Parathyroid adenoma (tissue), 2 donors: ENCODE data around the gene ERAL1.
"Not testable (repeated sequence)": the region's sequence is repeated elsewhere in the genome, so short reads cannot be mapped to it uniquely, and the experiment has no call there.

Experiments used
- H2AFZ ChIP-seq: fragments of 300-600 bp; sonication (generic); one replicate; pipeline ENCODE4 v1.7.0; 2017; ENCODE audit warnings: antibody characterized with exemption, mild to moderate bottlenecking
- H3K27ac ChIP-seq: fragments of 300-600 bp; sonication (generic); one replicate; pipeline ENCODE4 v1.7.0; 2017
- H3K27me3 ChIP-seq: fragments of 300-600 bp; sonication (generic); one replicate; pipeline ENCODE4 v1.7.0; 2017; ENCODE audit warnings: low read length; ENCODE audit not compliant: control insufficient read depth, insufficient read depth
- H3K36me3 ChIP-seq: fragments of 300-600 bp; sonication (generic); one replicate; pipeline ENCODE4 v1.7.0; 2017; ENCODE audit warnings: low read length; ENCODE audit not compliant: control insufficient read depth, insufficient read depth
- H3K4me1 ChIP-seq: fragments of 300-600 bp; sonication (generic); one replicate; pipeline ENCODE4 v1.7.0; 2017; ENCODE audit warnings: control low read depth
- H3K4me2 ChIP-seq: fragments of 300-600 bp; sonication (generic); one replicate; pipeline ENCODE4 v1.7.0; 2017; ENCODE audit warnings: low read length
- H3K4me3 ChIP-seq: fragments of 300-600 bp; sonication (generic); one replicate; pipeline ENCODE4 v1.7.0; 2017; ENCODE audit warnings: low read depth, low read length
- H3K79me2 ChIP-seq: fragments of 300-600 bp; sonication (generic); one replicate; pipeline ENCODE4 v1.7.0; 2017; ENCODE audit warnings: control low read depth
- H3K9ac ChIP-seq: fragments of 300-600 bp; sonication (generic); one replicate; pipeline ENCODE4 v1.7.0; 2017; ENCODE audit warnings: mild to moderate bottlenecking
- H3K9me3 ChIP-seq: fragments of 300-600 bp; sonication (generic); one replicate; pipeline ENCODE4 v1.7.0; 2017; ENCODE audit warnings: low read length; ENCODE audit not compliant: control insufficient read depth
- TF ChIP-seq, protein P1 (sequence below): fragments of 300-600 bp; sonication (generic); IDR thresholded peaks from one replicate; pipeline ENCODE4 v1.7.0; 2017; ENCODE audit warnings: antibody characterized with exemption, mild to moderate bottlenecking
- donor health status: primary hyperparathyroidism.

The ERAL1 gene

DNA sequence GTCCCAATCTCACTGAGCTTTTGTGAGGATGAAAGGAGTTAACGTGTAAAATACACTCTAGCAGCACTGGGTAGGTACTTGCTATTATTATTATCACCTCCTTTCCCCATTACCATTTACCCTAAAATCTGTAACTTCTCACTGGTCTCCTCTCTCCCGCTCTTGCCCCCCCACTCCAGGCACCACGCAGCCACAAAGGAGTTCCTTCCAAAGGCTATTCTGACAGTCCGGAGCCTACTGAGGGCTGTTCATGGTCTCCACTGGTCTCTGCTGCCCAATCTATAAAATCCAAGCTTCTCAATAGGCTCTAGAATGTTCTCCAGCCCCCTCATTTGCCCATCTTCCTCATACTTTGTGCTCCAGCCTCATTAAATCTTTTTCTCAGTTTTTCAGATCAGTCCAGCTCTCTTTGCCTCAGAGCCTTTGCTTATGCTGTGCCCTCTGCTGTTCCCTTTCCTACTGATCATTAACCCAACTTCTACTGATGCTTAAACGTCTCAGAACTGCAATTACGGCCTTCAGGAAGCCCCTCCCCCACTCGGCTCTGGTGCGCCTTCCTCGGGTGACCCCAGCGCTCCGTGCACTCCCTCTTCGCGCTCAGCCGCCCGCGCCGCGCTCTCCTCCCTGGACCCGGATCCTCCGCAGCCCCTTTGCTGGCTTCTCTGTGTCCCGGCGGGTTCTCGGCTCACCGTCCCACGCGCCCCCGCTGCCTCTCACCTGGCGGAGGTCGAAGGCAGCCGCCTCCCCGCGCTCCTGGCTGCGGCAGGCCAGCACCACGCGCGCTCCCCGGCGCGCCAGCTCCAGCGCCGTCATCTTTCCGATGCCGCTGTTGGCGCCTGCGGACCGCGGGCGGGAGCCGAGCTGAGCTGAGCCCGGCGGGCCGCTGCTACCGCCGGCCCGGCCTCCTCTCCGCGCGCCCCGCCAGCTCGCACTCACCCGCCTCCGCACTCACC is 47.3 kb downstream of the ERAL1 start:
- Histone ChIP-seq H3K27ac (peak overlapping the region; percentile 72), H3K4me1 (peaks cover 4% of the 10 kb centered on the region), H3K4me2 (peak overlapping the region; percentile 84), H3K79me2 (peaks cover 7% of the 10 kb centered on the region), H3K27me3 (no peaks in the 10 kb centered on the region), H2AFZ (peak overlapping the region; percentile 85), H3K36me3 (no peaks in the 10 kb centered on the region), H3K4me3 (peak overlapping the region; percentile 63), H3K9ac (peak overlapping the region; percentile 21), H3K9me3 (no peaks in the 10 kb centered on the region)
- TF ChIP-seq, protein P1, sequence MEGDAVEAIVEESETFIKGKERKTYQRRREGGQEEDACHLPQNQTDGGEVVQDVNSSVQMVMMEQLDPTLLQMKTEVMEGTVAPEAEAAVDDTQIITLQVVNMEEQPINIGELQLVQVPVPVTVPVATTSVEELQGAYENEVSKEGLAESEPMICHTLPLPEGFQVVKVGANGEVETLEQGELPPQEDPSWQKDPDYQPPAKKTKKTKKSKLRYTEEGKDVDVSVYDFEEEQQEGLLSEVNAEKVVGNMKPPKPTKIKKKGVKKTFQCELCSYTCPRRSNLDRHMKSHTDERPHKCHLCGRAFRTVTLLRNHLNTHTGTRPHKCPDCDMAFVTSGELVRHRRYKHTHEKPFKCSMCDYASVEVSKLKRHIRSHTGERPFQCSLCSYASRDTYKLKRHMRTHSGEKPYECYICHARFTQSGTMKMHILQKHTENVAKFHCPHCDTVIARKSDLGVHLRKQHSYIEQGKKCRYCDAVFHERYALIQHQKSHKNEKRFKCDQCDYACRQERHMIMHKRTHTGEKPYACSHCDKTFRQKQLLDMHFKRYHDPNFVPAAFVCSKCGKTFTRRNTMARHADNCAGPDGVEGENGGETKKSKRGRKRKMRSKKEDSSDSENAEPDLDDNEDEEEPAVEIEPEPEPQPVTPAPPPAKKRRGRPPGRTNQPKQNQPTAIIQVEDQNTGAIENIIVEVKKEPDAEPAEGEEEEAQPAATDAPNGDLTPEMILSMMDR, result no peak

DNA sequence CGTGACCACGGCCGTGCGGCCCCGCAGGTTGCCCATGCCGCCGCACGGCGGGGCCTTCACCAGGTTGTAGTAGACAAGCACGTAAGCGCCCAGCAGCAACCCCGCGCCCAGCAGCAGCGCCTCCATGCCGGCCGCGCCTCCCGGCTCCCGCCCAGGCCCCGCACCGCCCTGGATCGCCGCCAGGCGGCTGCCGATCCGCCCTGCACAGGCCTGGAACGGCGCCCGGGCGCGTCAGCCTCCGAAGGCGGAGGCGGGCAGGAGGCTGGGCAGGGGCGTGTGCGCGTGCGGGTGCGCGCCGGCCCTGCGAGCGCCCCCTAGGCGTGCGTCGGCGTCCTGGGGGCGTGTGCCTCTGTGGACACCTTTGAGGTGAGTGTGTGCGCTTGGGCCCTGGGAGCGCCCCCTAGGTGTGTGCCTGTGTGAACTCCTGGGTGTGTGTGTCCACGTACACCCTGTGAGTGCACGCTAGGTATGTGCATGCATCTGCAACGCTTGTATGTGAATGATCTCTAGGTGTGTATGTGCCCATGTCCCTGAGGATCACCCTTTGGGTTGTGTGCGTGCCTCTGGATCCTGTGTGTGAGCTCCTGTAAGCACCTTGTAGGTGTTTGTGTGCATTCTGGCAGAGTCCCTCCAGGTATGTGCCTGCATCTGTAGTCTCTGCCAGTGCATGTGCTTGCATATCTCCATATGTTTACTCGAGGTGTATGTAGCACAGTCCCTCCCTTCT is 48.2 kb downstream of the ERAL1 start, which contains the start of gene DHRS13:
Gene DHRS13 (minus strand): TSS at position 261 of the 727 bp plus-strand sequence. CDS start 135 bp downstream, at position 126.
- Histone ChIP-seq H3K4me2 (peak within 1 kb of the TSS; percentile 84), H3K9me3 (no peaks in the 10 kb centered on the region), H3K27ac (peak within 1 kb of the TSS; percentile 72), H3K4me1 (peaks cover 2% of the 10 kb centered on the region), H3K27me3 (no peaks in the 10 kb centered on the region), H3K79me2 (peaks cover 7% of the 10 kb centered on the region), H3K4me3 (peak within 1 kb of the TSS; percentile 63), H3K36me3 (no peaks in the 10 kb centered on the region), H2AFZ (peak within 1 kb of the TSS; percentile 85), H3K9ac (peak within 1 kb of the TSS; percentile 21)
- TF ChIP-seq, protein P1, result peak; percentile 90

DNA sequence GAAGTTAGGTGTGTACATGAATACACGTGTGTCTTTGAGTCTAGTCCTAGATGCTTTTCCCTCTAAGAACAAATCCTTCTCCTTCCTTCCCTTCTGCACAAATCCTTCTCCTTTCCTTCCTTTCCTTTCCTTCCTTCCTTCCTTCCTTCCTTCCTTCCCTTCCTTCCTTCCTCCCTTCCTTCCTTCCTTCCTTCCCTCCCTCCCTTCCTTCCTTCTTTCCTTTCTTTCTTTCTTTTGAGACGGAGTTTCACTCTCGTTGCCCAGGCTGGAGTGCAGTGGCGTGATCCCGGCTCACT is 48.7 kb downstream of the ERAL1 start:
- H3K9ac ChIP-seq, H3K9me3 ChIP-seq, H3K79me2 ChIP-seq, H3K4me3 ChIP-seq, H2AFZ ChIP-seq, H3K27me3 ChIP-seq, H3K4me1 ChIP-seq, H3K4me2 ChIP-seq, H3K27ac ChIP-seq, H3K36me3 ChIP-seq: not testable (repeated sequence)

DNA sequence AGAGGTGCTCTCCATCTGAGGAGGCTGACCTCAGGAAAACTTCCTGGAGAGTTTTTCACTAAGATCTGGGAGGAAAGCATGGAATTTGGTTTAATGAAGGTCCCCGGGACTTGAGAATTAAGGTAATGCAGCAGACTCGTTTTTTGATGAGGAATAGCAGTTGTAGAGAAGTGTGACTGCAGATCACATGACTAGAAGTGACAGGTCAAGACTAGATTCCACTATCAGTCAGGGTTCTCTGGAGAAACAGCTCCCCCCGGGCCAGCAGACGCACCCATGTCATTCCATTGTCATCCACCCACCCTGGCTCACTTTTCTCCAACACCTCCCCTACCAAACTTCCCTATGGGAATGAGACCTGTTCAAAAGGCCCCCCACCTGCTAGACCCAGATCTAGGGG is 50.0 kb downstream of the ERAL1 start:
- H3K9me3 ChIP-seq, result no peaks in the 10 kb centered on the region
- H2AFZ ChIP-seq, result no peak overlapping the region
- H3K27me3 ChIP-seq, result no peaks in the 10 kb centered on the region
- no peak overlapping the region for H3K4me3 ChIP-seq
- no peak overlapping the region for H3K27ac ChIP-seq
- no peaks in the 10 kb centered on the region for H3K36me3 ChIP-seq
- no peak overlapping the region for H3K9ac ChIP-seq
- H3K4me1 ChIP-seq, result peaks cover 2% of the 10 kb centered on the region
- TF ChIP-seq, protein P1, result no peak
- H3K79me2 ChIP-seq, result peaks cover 7% of the 10 kb centered on the region
- no peak overlapping the region for H3K4me2 ChIP-seq

DNA sequence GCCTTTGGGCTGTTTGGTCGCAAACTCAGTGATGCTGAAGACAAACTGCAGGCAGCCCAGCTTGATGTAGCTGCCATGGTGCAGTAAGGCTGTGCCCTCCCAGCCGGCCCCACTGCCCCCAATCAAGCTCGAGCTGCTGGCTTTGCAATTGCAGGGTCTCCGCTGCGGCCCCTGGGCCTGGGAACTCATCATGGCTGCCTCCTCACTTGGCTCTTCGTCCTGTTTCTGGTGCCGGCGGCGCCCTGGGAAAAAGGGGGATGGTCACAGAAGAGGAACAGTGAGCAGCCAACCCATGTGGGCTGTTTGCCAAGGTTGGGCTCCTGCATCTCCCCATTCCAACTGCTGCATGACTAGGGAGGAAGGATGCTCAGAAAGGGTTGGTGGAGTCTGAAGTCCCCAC is 51.5 kb downstream of the ERAL1 start:
- no peak overlapping the region for H3K9ac ChIP-seq
- H3K79me2 ChIP-seq, result peaks cover 6% of the 10 kb centered on the region
- no peak overlapping the region for H3K27ac ChIP-seq
- no peaks in the 10 kb centered on the region for H3K27me3 ChIP-seq
- no peak overlapping the region for H3K4me2 ChIP-seq
- H3K36me3 ChIP-seq, result no peaks in the 10 kb centered on the region
- no peaks in the 10 kb centered on the region for H3K9me3 ChIP-seq
- TF ChIP-seq, protein P1, result no peak
- H3K4me3 ChIP-seq, result no peak overlapping the region
- H2AFZ ChIP-seq, result no peak overlapping the region
- H3K4me1 ChIP-seq, result peaks cover 2% of the 10 kb centered on the region
